GM10248 (cell line): ENCODE data around the gene PVR.

Experiments used
- CTCF ChIA-PET: fragments of 300-600 bp; sonication (Branson Sonifier 250); formaldehyde crosslinking; extraction: SDS; loops from one replicate; lab custom pipeline; 2021; ENCODE audit warnings: antibody characterized with exemption; lab: Yijun Ruan, JAX
- POLR2A ChIA-PET: fragments of 350-650 bp; sonication (Branson Sonifier 250); formaldehyde crosslinking; extraction: SDS; loops from one replicate; lab custom pipeline; 2020; ENCODE audit warnings: antibody characterized with exemption; lab: Yijun Ruan, JAX
- DNase-seq: peaks from one replicate; pipeline ENCODE4 v3.0.0; 2012; ENCODE audit errors: extremely low spot score
- TF ChIP-seq, protein P1 (sequence below): IDR thresholded peaks from 2 replicates; pipeline ENCODE4 v1.5.1; 2012; ENCODE audit warnings: mild to moderate bottlenecking, low read depth; ENCODE audit errors: extremely low read depth, missing control alignments, control extremely low read depth

PVR gene

DNA sequence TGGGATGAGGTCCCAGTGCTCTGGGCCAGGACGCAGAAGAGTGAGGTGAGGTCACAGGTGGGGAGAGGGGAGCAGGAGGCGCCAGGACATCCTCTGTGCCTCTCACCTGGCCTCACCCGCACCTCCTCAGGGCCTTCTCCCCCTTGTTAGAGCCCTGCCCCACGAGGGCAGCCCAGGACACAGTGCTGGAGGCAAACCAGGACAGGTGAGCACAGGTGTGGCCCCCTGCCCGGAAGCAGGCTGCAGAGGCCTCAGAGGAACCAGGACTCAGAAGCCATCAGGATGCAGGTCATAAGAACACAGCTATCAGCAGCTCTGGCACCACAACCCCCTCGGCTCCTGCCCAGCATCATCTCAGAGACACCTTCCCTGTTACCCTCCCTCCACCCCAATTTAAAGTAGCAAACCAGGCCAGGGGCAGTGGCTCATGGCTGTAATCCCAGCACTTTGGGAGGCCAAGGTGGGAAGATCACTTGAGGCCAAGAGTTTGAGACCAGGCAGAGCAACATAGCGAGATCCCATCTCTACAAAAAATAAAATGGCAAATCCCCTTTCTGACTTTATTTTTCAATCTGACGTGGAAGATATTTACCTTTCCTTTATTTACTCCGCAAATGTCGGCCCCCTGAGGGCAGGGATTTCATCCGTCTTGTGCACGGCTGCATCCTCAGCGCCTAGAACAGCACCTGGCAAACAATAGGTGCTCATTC is 54.9 kb downstream of the PVR start, which contains the start of gene CEACAM16:
CEACAM16 (plus strand) TSS at position 660 of the 710 bp plus-strand sequence. CDS start 2,306 bp downstream, outside the sequence.
- TF ChIP-seq, protein P1, sequence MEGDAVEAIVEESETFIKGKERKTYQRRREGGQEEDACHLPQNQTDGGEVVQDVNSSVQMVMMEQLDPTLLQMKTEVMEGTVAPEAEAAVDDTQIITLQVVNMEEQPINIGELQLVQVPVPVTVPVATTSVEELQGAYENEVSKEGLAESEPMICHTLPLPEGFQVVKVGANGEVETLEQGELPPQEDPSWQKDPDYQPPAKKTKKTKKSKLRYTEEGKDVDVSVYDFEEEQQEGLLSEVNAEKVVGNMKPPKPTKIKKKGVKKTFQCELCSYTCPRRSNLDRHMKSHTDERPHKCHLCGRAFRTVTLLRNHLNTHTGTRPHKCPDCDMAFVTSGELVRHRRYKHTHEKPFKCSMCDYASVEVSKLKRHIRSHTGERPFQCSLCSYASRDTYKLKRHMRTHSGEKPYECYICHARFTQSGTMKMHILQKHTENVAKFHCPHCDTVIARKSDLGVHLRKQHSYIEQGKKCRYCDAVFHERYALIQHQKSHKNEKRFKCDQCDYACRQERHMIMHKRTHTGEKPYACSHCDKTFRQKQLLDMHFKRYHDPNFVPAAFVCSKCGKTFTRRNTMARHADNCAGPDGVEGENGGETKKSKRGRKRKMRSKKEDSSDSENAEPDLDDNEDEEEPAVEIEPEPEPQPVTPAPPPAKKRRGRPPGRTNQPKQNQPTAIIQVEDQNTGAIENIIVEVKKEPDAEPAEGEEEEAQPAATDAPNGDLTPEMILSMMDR = no peak
- no peak for DNase-seq
- CTCF ChIA-PET = no interaction called here
- POLR2A ChIA-PET = no interaction called here

DNA sequence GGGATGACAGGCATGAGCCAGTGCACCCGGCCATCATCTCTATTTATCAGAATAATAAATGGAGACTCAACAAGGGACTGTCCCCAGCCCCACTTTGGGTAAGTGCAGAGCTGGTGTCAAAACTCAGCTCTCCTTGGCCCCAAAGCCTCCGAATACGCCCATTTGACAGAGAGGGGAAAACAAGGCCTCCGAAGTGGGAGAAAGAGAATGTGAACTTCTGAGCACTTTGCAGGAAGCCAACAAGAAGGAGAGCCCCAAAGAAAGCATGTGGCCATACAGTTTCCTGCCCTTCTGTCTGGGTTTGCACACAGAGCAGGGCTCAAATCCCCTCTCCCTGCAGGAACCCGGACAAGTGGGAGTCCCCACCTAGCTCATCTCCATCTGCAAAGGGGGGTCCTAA is 56.8 kb downstream of the PVR start:
- ChIA-PET CTCF (interaction anchor here (1.1 to 1.4 kb wide), 2 partner anchors 11 to 23 kb away, joined by 4 to 8 read pairs; no protein-coding TSS in a partner anchor), POLR2A (no interaction called here)
- TF ChIP-seq, protein P1 = no peak
- no peak for DNase-seq

DNA sequence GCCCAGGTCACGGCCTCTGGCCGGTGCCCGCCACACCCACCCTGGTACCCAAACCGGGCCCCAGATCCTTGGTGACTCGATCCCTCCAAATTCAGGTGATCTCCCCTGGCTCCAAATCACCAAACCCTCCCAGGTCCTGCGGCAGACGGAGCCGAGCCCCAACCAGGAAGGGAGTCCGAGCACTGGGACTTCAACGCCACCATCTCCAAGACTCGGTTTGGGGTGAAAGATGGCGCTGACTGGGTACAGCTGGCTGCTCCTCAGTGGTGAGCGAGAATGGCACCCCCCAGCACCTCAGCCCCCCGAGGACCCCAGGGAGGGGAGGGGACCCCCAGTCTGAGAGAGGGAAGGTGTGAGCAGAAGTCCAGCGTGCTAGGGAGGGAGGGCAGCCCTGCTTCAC is 57.5 kb downstream of the PVR start:
- no peak for DNase-seq
- POLR2A ChIA-PET = no interaction called here
- TF ChIP-seq, protein P1 = no peak
- CTCF ChIA-PET = interaction anchor here (2.0 kb wide), 1 partner anchor 23 kb away, joined by 8 read pairs; no protein-coding TSS in a partner anchor

DNA sequence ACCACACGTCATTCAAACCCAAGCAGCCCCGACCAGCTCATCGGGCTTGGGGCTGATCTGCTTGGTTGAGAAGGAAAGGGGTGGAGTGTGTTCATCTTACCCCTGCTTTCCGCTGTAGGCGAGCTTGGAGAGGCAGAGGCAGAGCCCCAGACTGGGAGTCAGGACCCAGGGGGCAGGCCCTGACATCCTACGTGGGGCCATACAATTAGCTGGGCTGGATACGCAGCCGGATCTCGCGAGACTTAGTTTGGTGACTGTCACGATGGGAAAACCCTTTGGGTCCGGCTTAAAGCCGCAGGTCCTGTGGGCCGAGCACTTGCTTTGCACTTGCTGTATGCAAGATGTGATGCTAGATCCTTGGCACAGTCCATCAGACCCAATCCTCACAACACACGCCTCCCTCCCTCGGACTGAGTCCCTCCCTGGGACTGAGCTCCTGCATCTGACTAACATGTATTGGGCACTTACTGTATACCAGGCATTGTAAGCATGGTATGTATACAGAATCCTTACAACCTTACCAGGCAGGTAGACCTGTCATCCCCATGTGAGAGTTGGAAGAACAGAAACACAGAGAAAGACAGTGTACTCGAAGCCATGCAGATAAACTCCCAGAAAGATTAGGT is 59.0 kb downstream of the PVR start:
- POLR2A ChIA-PET = no interaction called here
- TF ChIP-seq, protein P1 = no peak
- DNase-seq = no peak
- CTCF ChIA-PET = interaction anchor here (1.0 to 2.0 kb wide), 3 partner anchors 10 to 21 kb away, joined by 3 to 8 read pairs (median 4); no protein-coding TSS in a partner anchor

DNA sequence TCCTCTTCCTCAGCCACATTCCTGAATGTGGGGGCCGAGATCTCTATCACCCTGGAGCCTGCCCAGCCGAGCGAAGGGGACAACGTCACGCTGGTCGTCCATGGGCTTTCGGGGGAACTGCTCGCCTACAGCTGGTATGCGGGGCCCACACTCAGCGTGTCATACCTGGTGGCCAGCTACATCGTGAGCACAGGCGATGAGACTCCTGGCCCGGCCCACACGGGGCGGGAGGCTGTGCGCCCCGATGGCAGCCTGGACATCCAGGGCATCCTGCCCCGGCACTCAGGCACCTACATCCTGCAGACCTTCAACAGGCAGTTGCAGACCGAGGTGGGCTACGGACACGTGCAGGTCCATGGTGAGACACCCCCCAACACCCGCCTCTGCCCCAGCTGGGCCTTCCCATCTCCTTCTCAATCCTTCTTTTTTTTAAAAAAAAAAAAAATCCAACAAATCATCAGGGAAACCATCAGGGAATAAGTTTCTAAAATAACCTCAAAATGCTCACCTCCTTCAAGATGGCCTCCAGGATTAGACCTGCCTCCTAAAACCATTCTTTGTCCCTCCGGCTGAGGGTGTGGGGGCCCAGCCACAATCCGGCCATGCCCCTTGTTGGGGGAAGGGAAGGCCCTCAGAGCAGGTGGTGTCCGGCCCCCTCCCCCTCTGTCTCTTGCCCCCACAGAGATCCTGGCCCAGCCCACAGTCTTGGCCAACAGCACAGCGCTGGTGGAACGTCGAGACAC is 59.8 kb downstream of the PVR start:
- POLR2A ChIA-PET = no interaction called here
- DNase-seq = no peak
- TF ChIP-seq, protein P1 = no peak
- CTCF ChIA-PET = interaction anchor here (1.0 to 1.1 kb wide), 3 partner anchors 10 to 21 kb away, joined by 3 to 4 read pairs (median 3); no protein-coding TSS in a partner anchor

DNA sequence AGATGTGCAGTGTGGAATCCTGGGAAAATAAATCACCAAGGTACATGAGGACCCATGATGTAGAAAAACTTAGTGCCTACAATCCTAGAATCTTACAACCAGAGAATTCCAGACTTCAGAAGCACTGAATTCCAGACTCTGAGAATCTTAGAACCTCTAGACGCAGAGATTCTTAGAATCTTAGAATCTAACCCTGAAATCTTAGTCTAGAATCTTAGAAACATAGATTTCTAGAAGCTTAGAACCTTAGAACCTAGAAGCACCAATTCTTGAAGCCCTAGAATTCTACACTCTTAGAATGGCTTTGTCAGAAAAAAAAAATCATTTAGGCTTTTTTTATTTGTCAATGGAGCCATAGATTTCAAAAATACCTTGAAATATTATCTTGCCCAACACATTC is 61.3 kb downstream of the PVR start:
- ChIA-PET CTCF (interaction anchor here (0.9 to 2.4 kb wide), 2 partner anchors 15 to 18 kb away, joined by 3 to 11 read pairs; no protein-coding TSS in a partner anchor), POLR2A (no interaction called here)
- TF ChIP-seq, protein P1 = no peak
- DNase-seq = no peak
